GM12891 (cell line): Measurements from ENCODE around the gene FBXL2. TPM values are rescaled to one million over a fixed set of nuclear protein-coding genes. Genes with fewer than 3 reads are reported as not detected.
A peak's percentile ranks its signal among the peaks of the same experiment; 100 is the strongest.

Source experiments
- DNase-seq: peaks from one replicate; pipeline ENCODE4 v3.0.0; 2011; ENCODE audit warnings: low spot score; ENCODE audit not compliant: insufficient read length
- FAIRE-seq: peaks from 2 replicates; lab custom pipeline; 2011; peaks lifted over from hg19 to GRCh38; lab: Jason Lieb, UNC
- PAX5 ChIP-seq: IDR thresholded peaks from 2 replicates; pipeline ENCODE4 v1.6.1; 2011; ENCODE audit warnings: low read length, moderate library complexity, mild to moderate bottlenecking; ENCODE audit not compliant: insufficient read depth, severe bottlenecking
- POLR2A ChIP-seq: IDR thresholded peaks from 2 replicates; pipeline ENCODE4 v1.6.1; 2011; ENCODE audit warnings: low read depth, low read length, control low read depth
- POLR2AphosphoS5 ChIP-seq: IDR thresholded peaks from 2 replicates; pipeline ENCODE4 v1.6.1; 2011; ENCODE audit warnings: low read depth, low read length, control low read depth
- POU2F2 ChIP-seq: IDR thresholded peaks from 2 replicates; pipeline ENCODE4 v1.6.1; 2011; ENCODE audit warnings: low read depth, mild to moderate bottlenecking, control low read depth, low read length, moderate library complexity
- SPI1 ChIP-seq: IDR thresholded peaks from 2 replicates; pipeline ENCODE4 v1.6.1; 2011; ENCODE audit warnings: low read depth, low read length, control low read depth
- TAF1 ChIP-seq: IDR thresholded peaks from 2 replicates; pipeline ENCODE4 v1.6.1; 2011; ENCODE audit warnings: low read depth, low read length, control low read depth
- polyA plus RNA-seq: library from polyadenylated mRNA; unstranded; fragments of >200 nt; gene quantifications from one replicate; pipeline ENCODE4 v1.2.1, GENCODE V29; 2012; ENCODE audit warnings: low read depth, missing spikeins, inconsistent platforms; ENCODE audit not compliant: missing spikeins

Gene FBXL2, protein sequence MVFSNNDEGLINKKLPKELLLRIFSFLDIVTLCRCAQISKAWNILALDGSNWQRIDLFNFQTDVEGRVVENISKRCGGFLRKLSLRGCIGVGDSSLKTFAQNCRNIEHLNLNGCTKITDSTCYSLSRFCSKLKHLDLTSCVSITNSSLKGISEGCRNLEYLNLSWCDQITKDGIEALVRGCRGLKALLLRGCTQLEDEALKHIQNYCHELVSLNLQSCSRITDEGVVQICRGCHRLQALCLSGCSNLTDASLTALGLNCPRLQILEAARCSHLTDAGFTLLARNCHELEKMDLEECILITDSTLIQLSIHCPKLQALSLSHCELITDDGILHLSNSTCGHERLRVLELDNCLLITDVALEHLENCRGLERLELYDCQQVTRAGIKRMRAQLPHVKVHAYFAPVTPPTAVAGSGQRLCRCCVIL
- 0.27 TPM for polyA plus RNA-seq

DNA sequence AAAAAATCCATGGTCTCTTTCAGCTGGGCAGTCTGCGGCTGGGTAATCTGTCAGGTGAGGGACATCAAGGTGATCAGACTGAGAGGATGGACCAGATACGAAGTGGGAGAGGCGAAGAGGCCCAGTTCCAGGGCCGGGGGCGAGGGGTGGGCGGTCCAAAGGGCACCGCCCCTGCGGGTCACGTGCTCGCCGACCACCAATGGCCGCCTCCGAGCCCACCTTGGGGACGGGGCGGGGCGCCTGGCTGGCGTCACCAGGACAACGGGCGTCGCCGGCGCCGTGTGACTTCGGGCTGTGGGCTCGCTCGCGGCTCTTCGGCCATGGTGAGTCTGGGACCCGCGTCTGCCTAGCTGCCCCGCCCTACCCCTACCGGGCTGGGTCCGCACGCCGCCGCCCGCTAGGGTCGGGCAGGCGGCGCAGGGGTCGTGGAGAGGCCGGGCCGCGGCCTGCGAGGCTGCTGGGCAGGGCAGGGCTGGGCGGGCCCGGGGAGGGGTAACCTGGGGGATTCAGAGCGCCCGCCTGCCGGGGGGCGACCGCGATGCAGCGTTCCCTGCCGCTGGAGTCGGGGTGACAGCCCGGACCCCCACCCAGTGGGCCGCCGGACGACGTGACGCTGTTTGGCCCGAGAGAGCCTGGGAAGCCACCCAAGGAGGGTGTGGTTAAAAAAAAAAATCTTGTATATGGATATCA is at the start of gene FBXL2:
Gene FBXL2, plus strand, starts transcription at position 250 of the 690 bp plus-strand sequence. Its CDS starts 71 bp downstream, at position 321.
- TF ChIP-seq POLR2AphosphoS5 (no peak), PAX5 (no peak), TAF1 (no peak), SPI1 (no peak), POU2F2 (no peak), POLR2A (no peak)
- FAIRE-seq: peak; percentile 76

DNA sequence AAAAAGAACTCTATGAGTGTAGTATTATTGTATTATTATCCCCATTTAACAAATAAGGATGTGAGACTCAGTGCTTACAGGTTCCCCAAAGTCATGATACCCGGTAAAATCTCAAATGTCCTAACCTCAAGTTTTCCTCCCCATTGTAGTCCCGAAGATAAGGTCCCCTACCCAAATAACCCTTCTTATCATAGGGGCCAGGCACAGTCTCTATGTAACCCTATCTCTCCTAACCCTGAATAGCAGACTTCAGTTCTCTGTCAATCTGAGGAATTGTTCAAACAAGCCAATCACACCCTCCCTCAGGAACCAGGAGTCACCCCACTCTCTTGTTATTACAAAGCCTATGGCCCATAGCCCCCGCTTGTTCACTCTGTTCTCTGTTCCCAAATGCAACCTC is 48.2 kb upstream of the FBXL2 start:
- DNase-seq (no peak), FAIRE-seq (no peak)
- no peak for TF ChIP-seq SPI1
- no peak for TF ChIP-seq PAX5
- TF ChIP-seq POLR2A: no peak
- TF ChIP-seq TAF1: no peak
- no peak for TF ChIP-seq POU2F2
- no peak for TF ChIP-seq POLR2AphosphoS5

More for the DNA sequence above, at the start of gene FBXL2:
- DNase-seq: peak; percentile 55

DNA sequence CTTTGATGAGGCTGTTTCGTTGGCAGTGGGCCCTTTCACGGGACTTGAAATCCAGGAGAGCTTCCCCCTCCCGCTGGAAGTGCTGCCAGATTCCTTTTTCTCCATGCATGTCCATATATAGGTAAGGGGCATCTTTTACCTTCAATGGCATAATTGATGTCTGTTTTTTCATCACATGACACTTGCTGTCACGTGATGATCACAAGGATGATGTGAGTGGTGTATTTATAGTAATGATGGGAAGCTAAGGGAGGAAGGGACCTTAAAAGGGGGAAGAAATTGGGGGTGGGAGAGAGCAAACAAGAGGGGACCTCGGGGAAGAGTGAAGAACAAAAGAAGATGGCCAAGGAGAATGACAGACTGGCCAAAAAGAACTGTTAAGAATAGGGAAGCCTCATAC is 47.3 kb upstream of the FBXL2 start:
- TF ChIP-seq SPI1 (no peak), POU2F2 (no peak), POLR2A (no peak), TAF1 (no peak), POLR2AphosphoS5 (no peak), PAX5 (no peak)

DNA sequence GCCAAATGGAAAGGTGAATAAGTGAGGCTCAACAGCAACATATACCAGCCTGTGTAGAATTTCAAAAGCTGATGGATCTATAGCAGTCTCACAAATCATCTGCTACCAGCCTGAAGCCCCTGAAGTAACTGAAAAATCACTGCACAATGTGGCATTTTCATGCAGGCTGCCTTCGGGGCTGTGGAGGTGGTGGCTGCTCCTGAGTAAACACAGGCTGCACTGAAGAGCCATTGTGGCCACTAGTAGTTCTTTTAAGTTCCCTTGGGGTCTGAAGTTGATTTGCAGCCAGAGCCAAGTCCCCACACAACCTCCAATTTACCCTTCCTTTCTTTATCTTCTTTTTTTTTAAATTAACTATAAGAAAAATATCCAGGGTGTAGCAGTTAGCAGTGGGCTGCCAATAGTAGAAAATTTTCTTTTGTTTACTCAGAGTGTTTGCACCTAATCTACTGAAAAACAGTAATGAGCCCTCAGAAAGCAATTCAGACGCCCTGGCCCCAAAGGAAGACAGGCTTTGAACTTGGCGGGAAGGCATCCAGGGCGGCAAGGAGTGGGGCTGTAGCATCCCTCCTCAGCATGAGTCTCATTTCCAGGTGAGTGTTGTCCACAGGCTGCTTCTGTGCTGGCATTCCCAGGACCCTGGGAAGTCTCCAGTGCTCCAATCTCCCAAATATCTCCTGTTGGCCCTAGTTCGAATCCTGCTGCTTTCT is 45.3 kb upstream of the FBXL2 start:
- DNase-seq: no peak
- TF ChIP-seq POLR2A: no peak
- no peak for FAIRE-seq

More for the DNA sequence above, 47.3 kb upstream of the FBXL2 start:
- FAIRE-seq (no peak), DNase-seq (no peak)

DNA sequence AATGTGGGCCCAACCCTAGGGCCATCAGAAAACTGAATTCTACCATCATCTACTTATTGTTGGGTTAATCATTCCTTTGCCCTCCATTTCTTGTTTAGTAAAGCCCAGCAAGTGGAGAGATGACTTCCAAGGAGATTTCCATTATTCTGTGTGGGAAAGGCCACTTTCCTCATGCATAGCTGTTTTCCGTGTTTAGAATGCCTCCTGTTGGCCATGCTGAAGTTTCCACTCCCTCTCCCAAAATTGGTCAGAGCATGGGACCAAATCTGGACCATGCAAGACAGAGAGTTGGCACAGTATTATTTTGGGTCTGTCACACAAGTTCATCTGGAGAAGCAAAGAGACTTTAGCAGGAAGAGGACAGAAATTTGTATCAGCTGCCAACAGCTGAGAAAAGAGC is 43.4 kb upstream of the FBXL2 start:
- no peak for FAIRE-seq
- TF ChIP-seq TAF1 (no peak), SPI1 (no peak), PAX5 (no peak), POU2F2 (no peak), POLR2A (no peak), POLR2AphosphoS5 (no peak)
- DNase-seq: no peak

DNA sequence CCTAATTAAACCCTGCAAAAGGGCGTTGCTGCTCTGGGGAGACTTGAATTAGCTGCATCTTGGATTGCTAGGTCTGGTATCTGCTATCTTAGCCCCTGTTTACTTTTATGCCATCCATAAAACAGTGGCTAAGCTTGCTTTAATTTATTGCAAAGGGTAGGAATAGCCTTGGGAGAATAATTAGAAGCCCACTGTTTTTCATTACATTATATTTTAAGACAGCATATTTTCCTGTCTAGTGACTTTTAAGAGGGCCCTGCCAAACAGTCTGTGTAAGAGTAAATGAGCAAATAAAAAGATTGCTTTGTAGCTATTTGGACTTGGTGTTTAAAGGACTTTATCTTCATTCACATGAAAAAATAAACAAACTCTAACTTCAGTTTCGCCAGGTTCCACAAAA is 41.2 kb upstream of the FBXL2 start:
- no peak for FAIRE-seq

DNA sequence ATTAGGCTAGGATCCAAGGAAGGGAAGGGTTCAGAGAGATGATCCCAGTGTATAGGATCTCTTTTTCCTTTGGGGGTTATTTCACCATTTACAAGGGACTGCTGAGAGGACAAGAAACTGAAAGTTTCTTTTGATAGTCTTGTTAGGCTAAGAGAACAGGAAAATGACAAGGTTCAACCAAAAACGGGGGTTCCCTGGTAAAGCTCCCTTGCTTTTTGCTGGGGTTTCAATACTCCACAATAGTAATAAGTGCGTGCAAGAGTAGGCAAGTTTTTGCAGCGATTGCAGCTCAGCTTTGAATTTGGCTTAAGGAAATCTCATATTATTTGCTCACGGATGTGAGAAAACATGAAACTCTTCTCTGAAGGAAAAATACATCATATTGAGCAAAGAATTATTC is 39.8 kb upstream of the FBXL2 start:
- TF ChIP-seq SPI1: no peak
- TF ChIP-seq PAX5: no peak
- no peak for TF ChIP-seq POU2F2
- TF ChIP-seq TAF1: no peak
- TF ChIP-seq POLR2A: no peak
- no peak for TF ChIP-seq POLR2AphosphoS5
- no peak for FAIRE-seq
- no peak for DNase-seq

More for the DNA sequence above, 41.2 kb upstream of the FBXL2 start:
- no peak for TF ChIP-seq POLR2AphosphoS5
- no peak for TF ChIP-seq POLR2A
- TF ChIP-seq TAF1: no peak
- no peak for TF ChIP-seq POU2F2
- no peak for TF ChIP-seq SPI1
- TF ChIP-seq PAX5: no peak
- DNase-seq: no peak

DNA sequence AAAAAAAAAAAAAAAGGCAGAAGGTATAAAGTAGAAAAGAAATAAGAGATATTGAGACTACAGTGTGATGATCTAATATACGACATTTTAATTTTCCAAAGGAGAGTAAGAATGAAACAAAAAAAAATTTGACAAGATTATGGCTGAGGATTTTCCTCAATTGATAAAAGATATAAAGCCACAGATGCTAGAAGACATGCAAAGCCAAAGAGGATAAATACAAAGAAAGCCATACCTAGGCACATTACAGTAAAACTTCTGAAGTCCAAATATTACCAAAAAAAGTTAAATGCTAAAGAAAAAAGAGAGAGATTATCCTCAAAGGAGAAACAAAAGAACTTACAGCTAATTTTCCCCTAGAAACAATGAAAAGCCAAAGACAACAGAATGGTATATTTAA is 38.3 kb upstream of the FBXL2 start:
- TF ChIP-seq POLR2A: no peak
- TF ChIP-seq TAF1: no peak
- TF ChIP-seq SPI1: no peak
- no peak for TF ChIP-seq PAX5
- no peak for TF ChIP-seq POLR2AphosphoS5
- TF ChIP-seq POU2F2: no peak
- FAIRE-seq: no peak
- DNase-seq: no peak

DNA sequence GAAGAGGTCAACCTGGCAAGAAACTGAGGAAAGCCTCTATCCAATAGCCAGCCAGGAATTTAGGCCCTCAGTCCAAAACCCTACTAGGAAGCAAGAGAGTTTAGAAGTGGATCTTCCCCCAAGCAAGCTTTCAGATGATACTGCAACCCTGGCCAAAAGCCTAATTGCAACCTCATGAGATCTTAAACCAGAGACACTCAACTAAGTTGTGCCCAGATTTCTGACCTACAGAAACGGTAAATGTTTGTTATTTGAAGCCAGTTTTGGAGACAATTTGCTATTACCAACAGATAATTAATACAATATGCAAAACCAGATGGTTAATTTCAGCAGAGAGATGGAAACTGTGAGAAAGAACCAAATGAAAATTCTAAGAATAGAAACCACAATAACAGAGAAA is 37.0 kb upstream of the FBXL2 start:
- FAIRE-seq (no peak), DNase-seq (no peak)
- no peak for TF ChIP-seq SPI1
- TF ChIP-seq PAX5: no peak
- TF ChIP-seq POLR2AphosphoS5: no peak
- no peak for TF ChIP-seq POU2F2
- TF ChIP-seq TAF1: no peak
- no peak for TF ChIP-seq POLR2A
